H1 (cell line): Measurements from ENCODE around the gene CDKN3. TPM values are rescaled to one million over a fixed set of nuclear protein-coding genes. Genes with fewer than 3 reads are reported as not detected.
A peak's percentile ranks its signal among the peaks of the same experiment; 100 is the strongest.

Source experiments
- CTCF ChIA-PET: fragments of 300-600 bp; sonication (Branson Sonifier 250); formaldehyde crosslinking; loops from one replicate; lab custom pipeline; 2021; ENCODE audit not compliant: partially characterized antibody; lab: Charles Lee
- POLR2A ChIA-PET: fragments of 300-600 bp; sonication (Branson Sonifier 250); formaldehyde crosslinking; loops from one replicate; lab custom pipeline; 2021; ENCODE audit warnings: inconsistent platforms; ENCODE audit not compliant: partially characterized antibody; lab: Charles Lee
- DNase-seq, 2 experiments: peaks; one replicate each; pipeline versions ENCODE4 v3.0.0 to v3.0.0-alpha.2; 2010 to 2022; ENCODE audit warnings: low spot score in 2 of 2, low read depth in 1 of 2, mixed read lengths in 1 of 2
- FAIRE-seq: peaks from 2 replicates; lab custom pipeline; 2011; peaks lifted over from hg19 to GRCh38; lab: Jason Lieb, UNC
- H2AFZ ChIP-seq: 2 replicates; pipeline ENCODE4 v1.8.1; 2012; ENCODE audit warnings: low read length, inconsistent platforms
- H2AK5ac ChIP-seq: 2 replicates; pipeline ENCODE4 v1.6.1; 2013; ENCODE audit warnings: low read depth, low read length
- H2BK120ac ChIP-seq: replicated peaks from 2 replicates; pipeline ENCODE3; 2013; ENCODE audit warnings: low read depth, low read length, inconsistent platforms
- H2BK12ac ChIP-seq: 2 replicates; pipeline ENCODE4 v1.6.1; 2013; ENCODE audit warnings: low read depth, low read length
- H2BK15ac ChIP-seq: 2 replicates; pipeline ENCODE4 v1.6.1; 2013; ENCODE audit warnings: low read length
- H2BK20ac ChIP-seq: 2 replicates; pipeline ENCODE4 v1.6.1; 2013; ENCODE audit warnings: low read length
- H2BK5ac ChIP-seq: 2 replicates; pipeline ENCODE4 v1.6.1; 2013; ENCODE audit warnings: low read depth, low read length
- H3K14ac ChIP-seq: 2 replicates; pipeline ENCODE4 v1.6.1; 2013; ENCODE audit warnings: inconsistent platforms; ENCODE audit not compliant: insufficient read length
- H3K18ac ChIP-seq: 2 replicates; pipeline ENCODE4 v1.6.1; 2013; ENCODE audit warnings: low read length; ENCODE audit errors: extremely low read depth
- H3K23ac ChIP-seq: 2 replicates; pipeline ENCODE4 v1.6.1; 2013; ENCODE audit warnings: inconsistent platforms; ENCODE audit not compliant: insufficient read length
- H3K23me2 ChIP-seq: 2 replicates; pipeline ENCODE4 v1.6.1; 2013; ENCODE audit warnings: low read depth, low read length
- H3K27ac ChIP-seq: 2 replicates; pipeline ENCODE4 v1.6.1; 2011; ENCODE audit warnings: low read depth, low read length, inconsistent platforms
- H3K27me3 ChIP-seq, 4 experiments: replicated peaks in 1 of 4; 1 replicate in 1 of 4; 2 replicates in 3 of 4; pipeline versions ENCODE4 v1.6.1 to v1.8.1; 2011 to 2013; ENCODE audit warnings: low read length in 3 of 4, mild to moderate bottlenecking in 3 of 4, inconsistent platforms in 2 of 4, mixed read lengths in 2 of 4, moderate library complexity in 1 of 4; ENCODE audit not compliant: control insufficient read depth in 3 of 4, insufficient read depth in 3 of 4; ENCODE audit errors: extremely low read depth in 1 of 4
- H3K36me3 ChIP-seq, 4 experiments: 2 replicates each; pipeline versions ENCODE4 v1.6.1 to v1.8.1; 2011 to 2013; ENCODE audit warnings: mild to moderate bottlenecking in 4 of 4, low read length in 3 of 4, moderate library complexity in 2 of 4, control low read depth in 1 of 4, inconsistent platforms in 1 of 4; ENCODE audit not compliant: insufficient read depth in 4 of 4, control insufficient read depth in 2 of 4
- H3K4ac ChIP-seq: replicated peaks from 2 replicates; pipeline ENCODE3; 2013; ENCODE audit warnings: low read length, low read depth, mixed read lengths, inconsistent platforms; ENCODE audit not compliant: insufficient read length
- H3K4me1 ChIP-seq, 4 experiments: replicated peaks in 1 of 4; 1 replicate in 1 of 4; 2 replicates in 3 of 4; pipeline versions ENCODE4 v1.6.1 to v1.8.1; 2011 to 2013; ENCODE audit warnings: low read length in 3 of 4, inconsistent platforms in 2 of 4, mixed read lengths in 1 of 4; ENCODE audit not compliant: insufficient read depth in 4 of 4, control insufficient read depth in 3 of 4
- H3K4me2 ChIP-seq, 2 experiments: 2 replicates each; pipeline versions ENCODE4 v1.6.1 to v1.8.1; 2011 to 2013; ENCODE audit warnings: low read depth in 2 of 2, low read length in 2 of 2, control low read depth in 1 of 2, inconsistent platforms in 1 of 2, mild to moderate bottlenecking in 1 of 2; ENCODE audit not compliant: insufficient read depth in 1 of 2
- H3K4me3 ChIP-seq, 4 experiments: fragments of 200-600, 300-600 bp in 1 of 4; sonication (generic), shearing (Covaris generic), sonication (Bioruptor Twin) in 1 of 4; 2 replicates each; pipeline versions ENCODE4 v1.5.1 to v1.8.1; 2011 to 2016; ENCODE audit warnings: low read length in 4 of 4, low read depth in 3 of 4, control low read depth in 2 of 4, inconsistent platforms in 2 of 4, mild to moderate bottlenecking in 2 of 4, mixed read lengths in 1 of 4, moderate library complexity in 1 of 4; ENCODE audit not compliant: insufficient read depth in 2 of 4; ENCODE audit errors: extremely low read depth in 1 of 4
- H3K56ac ChIP-seq: replicated peaks from 2 replicates; pipeline ENCODE3; 2013; ENCODE audit warnings: low read depth, mild to moderate bottlenecking, mixed read lengths, low read length, inconsistent platforms; ENCODE audit not compliant: insufficient read length
- H3K79me1 ChIP-seq: 2 replicates; pipeline ENCODE4 v1.6.1; 2013; ENCODE audit warnings: low read depth, low read length, control low read depth
- H3K79me2 ChIP-seq, 2 experiments: 2 replicates each; pipeline versions ENCODE4 v1.6.1 to v1.8.1; 2012 to 2013; ENCODE audit warnings: low read length in 2 of 2, mild to moderate bottlenecking in 2 of 2, inconsistent platforms in 1 of 2; ENCODE audit not compliant: insufficient read depth in 2 of 2, control insufficient read depth in 1 of 2
- H3K9ac ChIP-seq, 4 experiments: replicated peaks in 1 of 4; 1 replicate in 1 of 4; 2 replicates in 3 of 4; pipeline versions ENCODE4 v1.6.1 to v1.8.1; 2011 to 2013; ENCODE audit warnings: low read depth in 3 of 4, low read length in 3 of 4, control low read depth in 2 of 4, mild to moderate bottlenecking in 2 of 4, moderate library complexity in 2 of 4, inconsistent platforms in 1 of 4; ENCODE audit errors: extremely low read depth in 1 of 4
- H3K9me3 ChIP-seq, 2 experiments: 2 replicates each; pipeline versions ENCODE4 v1.6.1 to v1.8.1; 2012 to 2013; ENCODE audit warnings: mild to moderate bottlenecking in 2 of 2, moderate library complexity in 2 of 2, control low read depth in 1 of 2, inconsistent platforms in 1 of 2, low read depth in 1 of 2, low read length in 1 of 2, mixed read lengths in 1 of 2; ENCODE audit not compliant: insufficient read depth in 2 of 2
- H4K20me1 ChIP-seq, 2 experiments: replicated peaks in 1 of 2; 2 replicates each; pipeline versions ENCODE3 to v1.8.1; 2011 to 2013; ENCODE audit warnings: inconsistent platforms in 2 of 2, low read length in 2 of 2, mild to moderate bottlenecking in 1 of 2; ENCODE audit not compliant: insufficient read depth in 2 of 2, control insufficient read depth in 1 of 2
- H4K5ac ChIP-seq: 2 replicates; pipeline ENCODE4 v1.6.1; 2013; ENCODE audit warnings: low read length, low read depth, mixed read lengths, inconsistent platforms; ENCODE audit not compliant: insufficient read length
- H4K8ac ChIP-seq: 2 replicates; pipeline ENCODE4 v1.8.0; 2013; ENCODE audit warnings: mild to moderate bottlenecking, moderate library complexity, low read length, inconsistent platforms; ENCODE audit not compliant: insufficient read depth; ENCODE audit errors: extremely low read depth
- H4K91ac ChIP-seq: replicated peaks from 2 replicates; pipeline ENCODE3; 2013; ENCODE audit warnings: low read length, mixed read lengths, inconsistent platforms; ENCODE audit not compliant: insufficient read length
- EGR1 ChIP-seq: IDR thresholded peaks from 2 replicates; pipeline ENCODE4 v1.6.1; 2011; ENCODE audit warnings: low read depth, low read length, borderline replicate concordance
- EZH2 ChIP-seq: fragments of 200-600 bp; sonication (generic); IDR thresholded peaks from 2 replicates; pipeline ENCODE4 v1.7.1; 2012; ENCODE audit warnings: low read depth, mild to moderate bottlenecking, moderate library complexity, low read length, inconsistent platforms; ENCODE audit not compliant: severe bottlenecking
- GABPA ChIP-seq: IDR thresholded peaks from 2 replicates; pipeline ENCODE4 v1.6.1; 2011; ENCODE audit warnings: mild to moderate bottlenecking, low read length, moderate library complexity, borderline replicate concordance; ENCODE audit not compliant: insufficient read depth
- HDAC2 ChIP-seq, 2 experiments: fragments of 300-600 bp in 1 of 2; sonication (generic) in 1 of 2; IDR thresholded peaks; 2 replicates each; pipeline ENCODE4 v1.6.1; 2011 to 2012; ENCODE audit warnings: low read depth in 2 of 2, low read length in 2 of 2, mild to moderate bottlenecking in 2 of 2, moderate library complexity in 2 of 2, borderline replicate concordance in 1 of 2, inconsistent platforms in 1 of 2
- KDM1A ChIP-seq: fragments of 200-600, 300-600 bp; sonication (generic); IDR thresholded peaks from 2 replicates; pipeline ENCODE4 v1.7.1; 2016; ENCODE audit warnings: mild to moderate bottlenecking, low read length, borderline replicate concordance
- POLR2AphosphoS5 ChIP-seq: IDR thresholded peaks from 2 replicates; pipeline ENCODE4 v1.6.1; 2011; ENCODE audit warnings: low read depth, low read length
- POU5F1 ChIP-seq: IDR thresholded peaks from 2 replicates; pipeline ENCODE4 v1.6.1; 2011; ENCODE audit warnings: low read depth, mild to moderate bottlenecking, low read length, moderate library complexity
- RBBP5 ChIP-seq: IDR thresholded peaks from 2 replicates; pipeline ENCODE4 v1.7.1; 2012; ENCODE audit warnings: low read depth, mild to moderate bottlenecking, inconsistent platforms, low read length, moderate library complexity, borderline replicate concordance
- SIRT6 ChIP-seq: IDR thresholded peaks from one replicate; pipeline ENCODE4 v1.7.1; 2012; ENCODE audit warnings: low read length, inconsistent platforms
- SP2 ChIP-seq: IDR thresholded peaks from 2 replicates; pipeline ENCODE4 v1.6.1; 2012; ENCODE audit warnings: mild to moderate bottlenecking, low read length, inconsistent platforms
- WGBS, 2 experiments: shearing (Covaris generic) in 1 of 2; methylation state at CpG; one replicate each; pipeline versions ENCODE4 v1.1.6 to v1.1.7; 2013 to 2015; ENCODE audit warnings: low lambda C conversion rate in 2 of 2, mixed read lengths in 2 of 2, inconsistent platforms in 1 of 2, low coverage in 1 of 2, missing lambda C conversion rate in 1 of 2; ENCODE audit not compliant: insufficient replicate concordance in 2 of 2, insufficient coverage in 1 of 2, insufficient read length in 1 of 2; ENCODE audit errors: extremely low coverage in 1 of 2, missing lambda C conversion rate in 1 of 2; 5-methylcytosine and 5-hydroxymethylcytosine counted together
- polyA plus RNA-seq, 7 experiments: library from polyadenylated mRNA; depleted of rRNA in 3 of 7; stranded (reverse) in 5 of 7; unstranded in 2 of 7; fragments of >200 nt in 5 of 7; fragments of 200-250 nt in 2 of 7; gene quantifications; 1 replicate in 5 of 7; 2 replicates in 1 of 7; 4 replicates in 1 of 7; pipeline versions ENCODE4 v1.2.1 to v1.2.3, GENCODE V29; 2011 to 2013; ENCODE audit warnings: missing spikeins in 2 of 7, mixed read lengths in 2 of 7
- total RNA-seq: library from RNA; stranded (reverse); fragmentation: NEBNext Ultra II Directional; extraction: Animal tissue kit (Norgen Biotek cat#: 25700); gene quantifications from 2 replicates; pipeline ENCODE4 v1.2.1, GENCODE V29; 2021
- TF ChIP-seq, protein P1 (sequence below): IDR thresholded peaks from 2 replicates; pipeline ENCODE4 v1.6.1; 2012; ENCODE audit warnings: inconsistent platforms

Gene CDKN3
- total and polyA plus RNA-seq, 2 of the 8 experiments (the other 6 are each of a cell fraction or from before 2014, with no cell fraction given): 43.5 to 48.3 TPM

DNA sequence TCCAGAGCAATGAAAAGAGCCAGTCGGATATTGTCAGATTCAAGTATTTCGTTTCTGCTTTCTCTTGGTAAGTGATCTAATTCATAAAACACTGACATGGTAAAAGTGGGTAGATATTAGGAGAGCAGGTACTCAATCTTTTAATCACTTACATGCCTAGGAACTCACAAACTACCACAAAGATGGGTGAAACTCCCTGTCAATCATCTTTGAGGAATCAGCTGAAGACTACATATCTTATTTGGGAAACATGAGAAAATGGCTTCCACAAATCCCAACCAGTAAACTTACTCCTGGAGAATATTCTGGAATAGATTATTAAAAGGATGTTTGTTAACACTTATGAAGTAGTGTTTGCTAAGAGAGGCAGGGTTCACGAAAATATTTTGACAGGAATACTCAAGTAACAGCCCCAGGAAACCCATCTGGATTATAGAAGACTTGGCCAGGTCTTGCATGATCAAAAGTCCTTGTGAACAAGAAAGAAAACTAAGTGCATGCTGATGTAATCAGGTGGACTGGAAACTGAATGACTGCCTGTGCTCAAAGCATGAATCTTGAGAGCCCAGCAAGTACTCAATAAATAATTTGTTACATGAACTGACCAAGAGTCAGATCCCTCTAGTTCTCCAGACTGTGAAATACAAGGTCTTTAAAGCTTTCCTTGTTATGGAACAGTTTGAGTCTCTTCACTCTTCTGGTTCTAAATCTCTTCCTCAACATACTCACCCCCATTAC is 28.9 kb downstream of the CDKN3 start:
- TF ChIP-seq, protein P1, sequence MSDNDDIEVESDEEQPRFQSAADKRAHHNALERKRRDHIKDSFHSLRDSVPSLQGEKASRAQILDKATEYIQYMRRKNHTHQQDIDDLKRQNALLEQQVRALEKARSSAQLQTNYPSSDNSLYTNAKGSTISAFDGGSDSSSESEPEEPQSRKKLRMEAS: no peak
- no peak for TF ChIP-seq GABPA
- TF ChIP-seq RBBP5: no peak
- TF ChIP-seq SIRT6: no peak
- no peak for TF ChIP-seq SP2
- TF ChIP-seq KDM1A: no peak
- no peak for TF ChIP-seq POLR2AphosphoS5
- TF ChIP-seq EGR1: no peak
- no peak for TF ChIP-seq HDAC2 (IDR thresholded peaks at IDR 0.05; ENCODE audit: borderline replicate concordance in 1 of 2, low read depth in 2 of 2, low read length in 2 of 2)
- TF ChIP-seq EZH2: no peak
- TF ChIP-seq POU5F1: no peak
- H4K91ac ChIP-seq: no peak overlapping the region
- no peak overlapping the region for H3K56ac ChIP-seq
- H3K23me2 ChIP-seq: no peaks in the 10 kb centered on the region
- H3K79me2 ChIP-seq: peaks cover 0 to 11% of the 10 kb centered on the region in 2 experiments; a peak in 2 of 4 replicates
- no peak overlapping the region for H3K23ac ChIP-seq
- H2BK12ac ChIP-seq: no peak overlapping the region
- FAIRE-seq: no peak
- no peak overlapping the region for H3K18ac ChIP-seq
- peaks cover 6 to 54% (median 26%) of the 10 kb centered on the region in 4 experiments; a peak in 7 of 8 replicates for H3K36me3 ChIP-seq
- no peak overlapping the region for H2BK15ac ChIP-seq
- H3K79me1 ChIP-seq: 0 out of 2 replicates have a peak, but pooled peaks cover 2% of the 10 kb centered on the region
- DNase-seq: no peak
- no peak overlapping the region for H4K8ac ChIP-seq
- no peaks in the 10 kb centered on the region for H3K4me1 ChIP-seq
- no peak overlapping the region for H3K4me3 ChIP-seq
- H2BK20ac ChIP-seq: no peak overlapping the region
- H3K4me2 ChIP-seq: no peak overlapping the region
- no peaks in the 10 kb centered on the region for H3K27me3 ChIP-seq
- H3K27ac ChIP-seq: 0 out of 2 replicates have a peak overlapping the region, but pooled peaks have one; percentile 4
- ChIA-PET POLR2A (interaction anchor here (1.3 kb wide), 1 partner anchor 9 kb away, joined by 5 read pairs; no protein-coding TSS in a partner anchor), CTCF (interaction anchor here (0.6 to 3.2 kb wide), 2 partner anchors 20 to 59 kb away, joined by 3 to 12 read pairs; no protein-coding TSS in a partner anchor)
- H3K9ac ChIP-seq: no peak overlapping the region; a peak in 2 of 7 replicates
- H4K20me1 ChIP-seq: peaks cover 0 to 4% of the 10 kb centered on the region in 2 experiments
- no peak overlapping the region for H3K14ac ChIP-seq
- no peak overlapping the region for H2BK120ac ChIP-seq
- H2BK5ac ChIP-seq: no peak overlapping the region
- no peak overlapping the region for H2AK5ac ChIP-seq
- no peaks in the 10 kb centered on the region for H3K9me3 ChIP-seq
- no peak overlapping the region for H2AFZ ChIP-seq
- no peak overlapping the region for H4K5ac ChIP-seq
- no peak overlapping the region for H3K4ac ChIP-seq
- 92% methylated on average over 3 of the region's 3 CpGs; no CpG with 5 or more reads in 1 of the 2 experiments for WGBS, 2 experiments
